Ovary (tissue), 9 donors: Measurements from ENCODE around the gene TBX6. TPM values are rescaled to one million over a fixed set of nuclear protein-coding genes. Genes with fewer than 3 reads are reported as not detected.

Experiments used
- DNase-seq, 5 donors: peaks; one replicate each; pipeline ENCODE4 v3.0.0-alpha.2; 2019 to 2020
- H3K27ac ChIP-seq, 2 donors: fragments of 200-600 bp; one replicate each; pipeline versions ENCODE4 v1.5.1 to v1.8.0; 2019 to 2022
- H3K27me3 ChIP-seq: fragments of 200-600 bp; one replicate; pipeline ENCODE4 v1.8.0; 2022
- H3K36me3 ChIP-seq: fragments of 200-600 bp; sonication (generic); one replicate; pipeline ENCODE4 v1.5.1; 2019
- H3K4me1 ChIP-seq: one replicate; pipeline ENCODE4 v1.8.1; 2013; ENCODE audit warnings: mild to moderate bottlenecking, moderate library complexity; ENCODE audit not compliant: insufficient read depth
- H3K4me3 ChIP-seq: fragments of 200-600 bp; sonication (generic); one replicate; pipeline ENCODE4 v1.5.1; 2017
- H3K9me3 ChIP-seq, 2 donors: fragments of 200-600 bp in 1 of 2; sonication (generic) in 1 of 2; one replicate each; pipeline versions ENCODE4 v1.5.1 to v1.8.1; 2013 to 2019; ENCODE audit warnings: mild to moderate bottlenecking in 1 of 2, moderate library complexity in 1 of 2
- CTCF ChIP-seq, 3 donors: fragments of 450-650 bp in 2 of 3; fragments of 200-600 bp in 1 of 3; IDR thresholded peaks; one replicate each; pipeline versions ENCODE4 v1.5.1 to v1.8.0; 2016 to 2022; ENCODE audit warnings: antibody characterized with exemption in 3 of 3, mild to moderate bottlenecking in 1 of 3
- EP300 ChIP-seq: sonication (generic); formaldehyde crosslinking; IDR thresholded peaks from one replicate; pipeline ENCODE4 v1.6.1; 2017; ENCODE audit warnings: antibody characterized with exemption
- POLR2A ChIP-seq: fragments of 450-650 bp; IDR thresholded peaks from one replicate; pipeline ENCODE4 v1.6.1; 2017; ENCODE audit warnings: antibody characterized with exemption, mild to moderate bottlenecking, moderate library complexity
- WGBS, 3 donors: extraction: QIAGEN DNeasy Blood & Tissue Kit in 1 of 3; methylation state at CpG; one replicate each; pipeline versions ENCODE4 v1.1.5 to v1.1.7; 2013 to 2017; 5-methylcytosine and 5-hydroxymethylcytosine counted together
- intact Hi-C, 4 donors: fragments of 100-400 bp; cut with DNase I; formaldehyde crosslinking; loops; one replicate each; pipeline versions ENCODE4 v1.11.0 to v1.15.1; 2022 to 2023
- polyA plus RNA-seq, 2 donors: library from polyadenylated mRNA; stranded (reverse); fragments of 200-250 nt in 1 of 2; fragments of 350-450 nt in 1 of 2; fragmentation: Illumina TruSeq in 1 of 2; extraction: RNeasy Lipid Tissue Mini Kit (QIAGEN cat#74804) in 1 of 2; gene quantifications; one replicate each; pipeline ENCODE4 v1.2.3, GENCODE V29; 2013 to 2014
- total RNA-seq, 7 donors: library from RNA; depleted of rRNA in 2 of 7; stranded (reverse); fragments of >200 nt in 2 of 7; fragmentation: NEBNext Ultra II Directional in 3 of 7; extraction: Animal tissue kit (Norgen Biotek cat#: 25700) in 3 of 7; gene quantifications; one replicate each; pipeline versions ENCODE4 v1.1.0 to v1.2.4, GENCODE V29; 2016 to 2023
- donor health status: DM: no; HTN: no; CAD: no; lungs with moderate emphysema.
- donor health status: DM: no; HTN: no; CAD: no.
- donor health status: Bipolar disorder and iron deficiency.
- donor health status: DM: yes; HTN: yes; CAD: no.
- donor health status: DM: no; HTN: no; CAD: no.
- donor health status: DM: yes; HTN: yes; CAD: no.

The TBX6 gene
- total and polyA plus RNA-seq, 9 donors: 0.08 to 1.5 (median 0.75) TPM

- no peak for TF ChIP-seq EP300
- no peak for TF ChIP-seq POLR2A
- TF ChIP-seq CTCF (IDR thresholded peaks at IDR 0.05): no peak
- H3K4me3 ChIP-seq: no peak overlapping the region
- 84 to 94% (median 88%) methylated on average over 4 of the region's 4 CpGs for WGBS, 3 donors
- H3K36me3 ChIP-seq: no peaks in the 10 kb centered on the region
- intact Hi-C loops: no loop called here
- H3K4me1 ChIP-seq: no peaks in the 10 kb centered on the region
- no peaks in the 10 kb centered on the region for H3K9me3 ChIP-seq
- H3K27me3 ChIP-seq: no peaks in the 10 kb centered on the region
- no peak overlapping the region for H3K27ac ChIP-seq
- no peak for DNase-seq
Observed at GRCh38 chr16:30124985-30125379, 33.3 kb upstream of the TBX6 start.

GRCh38 chr16:30122604-30123160 is 31.0 kb upstream of the TBX6 start:
- intact Hi-C loops: no loop called here
- H3K9me3 ChIP-seq: no peaks in the 10 kb centered on the region
- peak overlapping the region; percentile 96 for H3K4me3 ChIP-seq
- no peaks in the 10 kb centered on the region for H3K4me1 ChIP-seq
- H3K36me3 ChIP-seq: no peaks in the 10 kb centered on the region
- H3K27ac ChIP-seq: peak overlapping the region; percentile 81 to 83
- no peak for DNase-seq
- H3K27me3 ChIP-seq: no peaks in the 10 kb centered on the region
- TF ChIP-seq EP300 (no peak), CTCF (IDR thresholded peaks at IDR 0.05) (no peak), POLR2A (no peak)
- WGBS, 3 donors: 0 to 3% (median 1%) methylated on average over 19 to 42 of the region's 42 CpGs

DNA sequence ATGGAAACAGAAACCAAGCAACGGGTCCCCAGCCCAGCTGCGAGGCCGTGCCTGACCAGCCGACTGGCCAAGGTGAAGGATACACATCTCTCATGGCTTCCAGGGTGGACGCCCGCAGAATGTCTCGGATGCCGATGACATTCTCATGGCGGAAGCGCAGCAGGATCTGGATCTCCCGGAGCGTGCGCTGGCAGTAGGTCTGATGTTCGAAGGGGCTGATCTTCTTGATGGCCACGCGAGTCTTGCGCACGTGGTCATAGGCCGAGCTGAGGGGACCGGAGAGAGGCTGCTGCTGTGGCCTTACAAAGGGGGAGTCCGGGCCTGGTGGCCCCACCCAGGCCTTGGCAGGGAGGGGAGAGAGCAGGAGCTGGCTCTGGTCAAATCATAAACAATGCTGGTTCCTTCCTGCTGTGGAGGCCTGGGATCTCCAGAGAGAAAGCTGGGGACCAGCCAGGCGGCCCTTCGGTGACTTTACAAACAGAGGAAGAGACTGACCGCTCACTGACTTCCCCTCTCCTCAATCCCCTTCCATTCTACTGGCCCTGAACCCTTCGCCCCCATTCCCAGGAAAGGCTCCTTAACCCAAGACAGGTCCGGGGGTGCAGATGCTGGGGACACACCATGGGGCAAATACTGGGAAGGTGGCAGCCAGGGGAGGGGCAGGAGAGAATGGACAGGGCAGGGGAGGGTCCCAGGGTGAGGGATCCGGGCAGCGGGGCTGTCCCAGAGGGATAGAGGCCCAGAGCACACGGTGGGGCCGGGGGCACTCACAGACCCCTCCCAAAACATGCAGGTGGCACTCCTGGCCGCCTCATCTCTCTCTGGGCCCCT is 30.2 kb upstream of the TBX6 start:
- DNase-seq: peak; percentile 51 to 70 (median 55)
- peak overlapping the region; percentile 96 for H3K4me3 ChIP-seq
- no peaks in the 10 kb centered on the region for H3K27me3 ChIP-seq
- no peaks in the 10 kb centered on the region for H3K4me1 ChIP-seq
- no peaks in the 10 kb centered on the region for H3K36me3 ChIP-seq
- TF ChIP-seq EP300 (no peak), POLR2A (no peak), CTCF (IDR thresholded peaks at IDR 0.05) (no peak)
- peak overlapping the region; percentile 81 to 83 for H3K27ac ChIP-seq
- intact Hi-C loops: no loop called here
- WGBS, 3 donors: 25 to 40% (median 29%) methylated on average over 31 of the region's 31 CpGs
- no peaks in the 10 kb centered on the region for H3K9me3 ChIP-seq

GRCh38 chr16:30120340-30121105 is 28.8 kb upstream of the TBX6 start:
- 85 to 88% (median 88%) methylated on average over 3 of the region's 3 CpGs for WGBS, 3 donors
- H3K36me3 ChIP-seq: no peaks in the 10 kb centered on the region
- no peak overlapping the region for H3K4me3 ChIP-seq
- no peak for DNase-seq
- H3K27me3 ChIP-seq: no peaks in the 10 kb centered on the region
- TF ChIP-seq POLR2A (no peak), CTCF (IDR thresholded peaks at IDR 0.05) (no peak), EP300 (no peak)
- no peaks in the 10 kb centered on the region for H3K4me1 ChIP-seq
- intact Hi-C loops: no loop called here
- no peak overlapping the region for H3K27ac ChIP-seq
- H3K9me3 ChIP-seq: no peaks in the 10 kb centered on the region
